ENCODE data around the gene UBE2L3. TPM values are rescaled to one million over a fixed set of nuclear protein-coding genes. Genes with fewer than 3 reads are reported as not detected.
"Not testable (repeated sequence)": the region's sequence is repeated elsewhere in the genome, so short reads cannot be mapped to it uniquely, and the experiment has no call there.

The UBE2L3 gene
- total and polyA plus RNA-seq, 4 donors, result 37.2 to 63.0 (median 44.0) TPM

DNA sequence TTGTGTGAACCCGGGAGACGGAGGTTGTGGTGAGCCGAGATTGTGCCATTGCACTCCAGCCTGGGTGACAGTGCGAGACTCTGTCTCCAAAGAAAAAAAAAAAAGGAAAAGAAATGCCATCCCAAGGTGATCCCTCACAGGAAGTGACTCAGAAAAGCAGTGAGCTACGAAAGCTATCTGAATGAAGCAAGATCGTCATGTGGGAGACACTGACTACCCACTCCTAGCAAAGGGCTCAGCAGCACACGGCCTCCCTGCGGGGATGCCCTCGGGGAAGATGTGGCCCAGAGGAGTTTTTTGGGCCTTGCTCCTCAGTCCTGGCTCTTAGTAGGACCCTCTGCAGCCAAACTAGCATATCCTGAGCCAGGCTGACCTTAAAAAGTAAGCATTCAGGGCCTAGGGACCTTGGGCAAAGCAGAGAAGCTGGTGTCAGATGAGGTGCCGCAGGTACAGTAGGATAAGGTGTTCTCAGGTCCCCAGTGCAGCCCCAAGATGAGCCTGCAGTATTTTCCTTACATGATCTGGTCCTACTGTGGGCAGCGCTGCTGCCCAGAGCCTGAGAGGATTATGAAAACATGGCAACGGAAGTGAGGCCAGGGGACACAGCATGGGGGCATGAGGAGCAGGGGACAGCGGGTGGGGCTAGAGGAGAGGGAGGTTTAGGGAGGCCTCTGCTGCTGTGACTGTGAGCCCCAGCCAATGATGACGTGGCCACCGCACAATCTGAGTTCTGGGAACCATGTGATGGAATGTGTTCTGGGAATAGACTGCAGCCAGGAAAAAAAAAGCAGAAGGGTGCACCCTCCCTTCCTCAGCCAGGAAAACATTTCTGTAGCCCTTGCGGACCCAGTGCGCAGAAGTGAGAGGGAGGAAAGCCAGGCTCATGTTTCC is 22.8 kb upstream of the UBE2L3 start:
- not testable (repeated sequence) for H3K27ac ChIP-seq (ENCODE audit: low read depth in 1 of 2, low read length in 1 of 2); H3K4me3 ChIP-seq; DNase-seq; H3K9me3 ChIP-seq (ENCODE audit: control insufficient read depth in 4 of 4, insufficient read depth in 3 of 4, low read length in 3 of 4); H3K4me1 ChIP-seq (ENCODE audit: control insufficient read depth in 5 of 5, insufficient read depth in 5 of 5, low read length in 5 of 5); H3K27me3 ChIP-seq (ENCODE audit: control insufficient read depth in 3 of 3, insufficient read depth in 3 of 3, low read length in 2 of 3); H3K36me3 ChIP-seq (ENCODE audit: control insufficient read depth in 4 of 4, insufficient read depth in 4 of 4, low read length in 4 of 4); ATAC-seq (ENCODE audit: insufficient read depth, low FRiP score); H3K9ac ChIP-seq (ENCODE audit: insufficient read depth in 1 of 2, low read length in 2 of 2)
- 97 to 100% methylated on average over 1 to 2 of the region's 17 CpGs for WGBS, 2 donors

DNA sequence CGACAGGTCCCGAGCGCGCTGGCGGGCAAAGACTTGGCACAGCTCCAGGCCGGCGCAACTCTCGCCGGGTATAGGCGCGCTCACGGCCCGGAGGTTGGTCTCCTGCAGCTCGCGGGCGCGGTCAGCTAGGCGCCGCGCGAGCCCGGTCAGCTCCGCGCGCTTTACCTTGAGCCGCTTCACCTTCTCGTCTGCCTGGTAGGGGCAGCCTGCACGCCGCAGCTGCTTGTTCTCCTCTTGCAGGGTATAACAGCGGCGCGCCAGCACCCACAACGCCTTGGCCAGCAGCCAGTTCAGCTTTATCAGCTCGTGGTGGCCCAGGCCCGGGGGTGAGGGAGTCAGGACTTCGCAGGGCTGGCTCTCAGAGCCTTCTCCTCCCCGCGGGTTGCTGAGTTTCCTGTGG is 18.0 kb upstream of the UBE2L3 start:
- ATAC-seq (ENCODE audit: insufficient read depth, low FRiP score), result peak; percentile 27
- H3K9ac ChIP-seq (ENCODE audit: insufficient read depth in 1 of 2, low read length in 2 of 2); H3K4me3 ChIP-seq; DNase-seq; H3K4me1 ChIP-seq (ENCODE audit: control insufficient read depth in 5 of 5, insufficient read depth in 5 of 5, low read length in 5 of 5); H3K36me3 ChIP-seq (ENCODE audit: control insufficient read depth in 4 of 4, insufficient read depth in 4 of 4, low read length in 4 of 4); H3K9me3 ChIP-seq (ENCODE audit: control insufficient read depth in 4 of 4, insufficient read depth in 3 of 4, low read length in 3 of 4); H3K27me3 ChIP-seq (ENCODE audit: control insufficient read depth in 3 of 3, insufficient read depth in 3 of 3, low read length in 2 of 3); H3K27ac ChIP-seq (ENCODE audit: low read depth in 1 of 2, low read length in 1 of 2): not testable (repeated sequence)
- WGBS, 2 donors, result no CpG with 5 or more reads among the region's 38 CpGs

DNA sequence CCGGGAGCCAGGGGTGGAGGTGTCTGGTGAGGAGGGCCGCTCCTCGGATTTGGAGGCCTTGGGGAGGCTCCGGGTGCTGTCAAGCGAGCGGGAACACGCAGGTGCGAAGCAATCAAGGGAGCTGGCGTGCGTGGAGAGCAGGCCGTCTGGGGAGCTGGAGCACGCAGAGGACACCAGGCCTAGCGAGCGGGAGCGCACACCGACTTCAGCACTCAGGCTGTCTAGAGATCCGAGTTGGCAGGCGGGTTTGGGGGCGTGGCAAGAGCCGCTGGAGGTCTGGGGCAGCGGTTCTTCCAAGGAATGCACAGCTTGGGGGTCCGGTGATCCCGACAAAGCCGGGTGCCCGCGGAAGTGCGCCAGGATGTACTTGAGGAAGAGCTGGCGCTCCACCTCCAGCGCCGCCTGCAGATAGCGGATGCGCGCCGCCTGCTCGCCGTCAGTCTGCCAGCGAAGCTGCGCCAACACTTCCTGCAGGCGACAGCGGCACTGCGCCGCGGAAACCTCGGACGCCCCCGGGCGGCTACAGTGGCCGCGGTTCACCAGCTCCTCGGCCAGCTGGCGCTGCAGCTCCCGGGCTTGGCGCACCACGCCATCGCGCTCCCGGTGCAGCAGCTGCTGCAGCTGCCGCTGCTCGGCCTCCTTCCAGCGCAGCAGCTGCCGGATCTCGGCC is 17.4 kb upstream of the UBE2L3 start:
- not testable (repeated sequence) for H3K9me3 ChIP-seq (ENCODE audit: control insufficient read depth in 4 of 4, insufficient read depth in 3 of 4, low read length in 3 of 4); H3K4me3 ChIP-seq; H3K4me1 ChIP-seq (ENCODE audit: control insufficient read depth in 5 of 5, insufficient read depth in 5 of 5, low read length in 5 of 5); H3K27ac ChIP-seq (ENCODE audit: low read depth in 1 of 2, low read length in 1 of 2); DNase-seq; H3K36me3 ChIP-seq (ENCODE audit: control insufficient read depth in 4 of 4, insufficient read depth in 4 of 4, low read length in 4 of 4); H3K27me3 ChIP-seq (ENCODE audit: control insufficient read depth in 3 of 3, insufficient read depth in 3 of 3, low read length in 2 of 3); H3K9ac ChIP-seq (ENCODE audit: insufficient read depth in 1 of 2, low read length in 2 of 2)
- WGBS, 2 donors, result no CpG with 5 or more reads among the region's 62 CpGs
- peak; percentile 81 for ATAC-seq (ENCODE audit: insufficient read depth, low FRiP score)

DNA sequence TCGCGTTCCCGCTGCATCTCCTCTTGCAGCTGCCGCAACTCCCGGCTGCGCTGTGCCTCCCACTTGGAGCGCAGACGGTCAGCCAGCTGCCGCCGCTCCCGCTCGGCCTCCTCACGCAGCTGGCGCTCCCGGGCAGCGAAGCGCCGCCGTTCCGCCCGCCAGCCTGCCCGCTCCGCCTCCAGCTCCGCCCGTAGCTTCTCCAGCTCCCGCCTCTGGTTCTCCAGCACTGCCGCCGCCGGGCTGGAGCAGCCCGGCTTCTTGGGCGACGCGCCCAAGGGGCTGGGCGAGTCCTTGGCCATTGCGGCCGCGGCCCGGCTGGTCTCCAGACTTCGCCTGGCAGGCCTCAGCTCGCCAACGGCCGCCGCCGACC is 16.9 kb upstream of the UBE2L3 start:
- ATAC-seq (ENCODE audit: insufficient read depth, low FRiP score), result peak; percentile 74
- H3K36me3 ChIP-seq (ENCODE audit: control insufficient read depth in 4 of 4, insufficient read depth in 4 of 4, low read length in 4 of 4); H3K4me1 ChIP-seq (ENCODE audit: control insufficient read depth in 5 of 5, insufficient read depth in 5 of 5, low read length in 5 of 5); H3K4me3 ChIP-seq; H3K9ac ChIP-seq (ENCODE audit: insufficient read depth in 1 of 2, low read length in 2 of 2); H3K27me3 ChIP-seq (ENCODE audit: control insufficient read depth in 3 of 3, insufficient read depth in 3 of 3, low read length in 2 of 3); DNase-seq; H3K27ac ChIP-seq (ENCODE audit: low read depth in 1 of 2, low read length in 1 of 2); H3K9me3 ChIP-seq (ENCODE audit: control insufficient read depth in 4 of 4, insufficient read depth in 3 of 4, low read length in 3 of 4): not testable (repeated sequence)
- WGBS, 2 donors, result no CpG with 5 or more reads among the region's 44 CpGs

DNA sequence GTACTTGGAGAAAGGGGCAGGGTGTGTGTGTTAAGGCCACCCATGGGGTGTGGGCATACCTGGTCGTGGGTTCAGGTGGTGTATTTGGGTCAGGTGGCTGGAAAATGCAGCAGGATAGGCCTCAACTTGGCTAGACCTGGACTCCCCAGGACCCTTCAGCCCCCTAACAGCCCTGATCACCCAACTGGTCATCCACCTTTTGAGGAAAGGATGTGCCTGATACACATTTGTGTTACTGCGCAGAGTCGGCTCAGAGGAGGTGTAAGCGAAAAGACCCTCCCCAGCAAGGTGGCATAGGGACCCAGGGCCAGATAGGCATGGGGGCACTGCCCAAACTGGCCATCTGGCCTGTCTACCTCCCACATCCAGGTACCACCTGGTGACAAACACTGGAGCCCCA is 16.2 kb upstream of the UBE2L3 start, which contains the start of gene RIMBP3C:
Gene RIMBP3C, minus strand, starts transcription at position 101 of the 400 bp plus-strand sequence. CDS start 485 bp downstream, outside the sequence.
- not testable (repeated sequence) for H3K27ac ChIP-seq (ENCODE audit: low read depth in 1 of 2, low read length in 1 of 2); H3K9ac ChIP-seq (ENCODE audit: insufficient read depth in 1 of 2, low read length in 2 of 2); H3K4me1 ChIP-seq (ENCODE audit: control insufficient read depth in 5 of 5, insufficient read depth in 5 of 5, low read length in 5 of 5); H3K36me3 ChIP-seq (ENCODE audit: control insufficient read depth in 4 of 4, insufficient read depth in 4 of 4, low read length in 4 of 4); H3K4me3 ChIP-seq; H3K9me3 ChIP-seq (ENCODE audit: control insufficient read depth in 4 of 4, insufficient read depth in 3 of 4, low read length in 3 of 4); DNase-seq; H3K27me3 ChIP-seq (ENCODE audit: control insufficient read depth in 3 of 3, insufficient read depth in 3 of 3, low read length in 2 of 3); ATAC-seq (ENCODE audit: insufficient read depth, low FRiP score)
- WGBS, 2 donors, result no CpG with 5 or more reads among the region's 4 CpGs

DNA sequence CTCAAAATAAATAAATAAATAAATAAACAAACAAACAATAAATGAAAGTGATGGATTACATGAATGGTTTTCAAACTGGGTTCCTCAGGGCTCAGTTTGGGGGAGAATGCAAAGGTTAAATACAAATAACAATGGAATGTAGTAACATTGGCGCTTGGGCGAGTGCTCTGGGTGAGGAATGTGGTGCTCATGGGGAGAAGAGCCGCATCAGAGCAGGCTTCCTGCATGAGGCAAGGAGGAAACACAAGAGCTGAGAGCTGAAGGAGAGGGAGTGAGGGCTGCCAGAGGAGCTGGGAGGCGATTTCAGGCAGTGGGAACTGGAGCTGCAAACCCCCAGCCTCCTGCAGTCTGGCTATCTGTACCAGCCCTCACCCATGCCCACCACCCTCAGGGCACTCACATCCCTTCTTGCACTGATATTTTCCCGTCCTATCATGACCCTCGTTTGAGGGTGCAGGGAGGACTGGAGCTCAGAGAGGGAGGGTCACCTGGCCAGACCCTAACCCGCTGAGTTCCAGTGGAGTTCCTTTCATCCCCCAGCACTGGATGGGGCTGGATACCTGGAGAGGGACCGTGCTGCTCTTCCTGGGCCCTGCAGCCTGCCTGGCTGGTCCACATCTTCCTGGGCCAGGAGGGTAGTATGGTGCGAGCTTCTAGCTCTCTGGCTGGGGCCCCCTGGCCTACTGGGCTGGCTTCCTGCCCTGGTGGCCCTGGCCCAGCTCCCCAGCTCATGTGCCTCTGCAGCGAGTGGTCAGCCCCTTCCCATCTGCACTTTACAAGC is 8.0 kb upstream of the UBE2L3 start:
- H3K4me1 ChIP-seq (ENCODE audit: control insufficient read depth in 5 of 5, insufficient read depth in 5 of 5, low read length in 5 of 5); H3K4me3 ChIP-seq; DNase-seq; H3K27ac ChIP-seq (ENCODE audit: low read depth in 1 of 2, low read length in 1 of 2); H3K27me3 ChIP-seq (ENCODE audit: control insufficient read depth in 3 of 3, insufficient read depth in 3 of 3, low read length in 2 of 3); H3K9me3 ChIP-seq (ENCODE audit: control insufficient read depth in 4 of 4, insufficient read depth in 3 of 4, low read length in 3 of 4); H3K36me3 ChIP-seq (ENCODE audit: control insufficient read depth in 4 of 4, insufficient read depth in 4 of 4, low read length in 4 of 4); H3K9ac ChIP-seq (ENCODE audit: insufficient read depth in 1 of 2, low read length in 2 of 2): not testable (repeated sequence)
- ATAC-seq (ENCODE audit: insufficient read depth, low FRiP score), result peak; percentile 14
- 49 to 67% methylated on average over 5 to 7 of the region's 10 CpGs for WGBS, 2 donors

DNA sequence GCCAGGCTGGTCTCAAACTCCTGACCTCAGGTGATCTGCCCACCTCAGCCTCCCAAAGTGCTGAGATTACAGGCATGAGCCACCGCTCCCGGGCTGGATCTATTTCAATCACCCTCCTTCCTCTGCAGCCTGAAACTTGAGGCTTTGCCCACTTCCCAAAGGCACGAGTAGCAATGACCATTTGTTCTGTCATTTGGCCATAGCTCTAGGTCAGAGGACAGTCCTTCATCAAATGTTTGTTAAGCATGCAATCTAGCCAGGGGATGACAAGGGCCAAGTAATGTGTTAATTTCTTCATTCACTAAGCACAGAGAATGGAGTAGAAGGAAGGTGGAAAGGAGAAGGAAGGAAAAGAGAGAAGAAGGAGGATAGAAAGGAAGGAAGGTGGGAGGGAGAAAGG is 6.9 kb upstream of the UBE2L3 start:
- DNase-seq; H3K4me1 ChIP-seq (ENCODE audit: control insufficient read depth in 5 of 5, insufficient read depth in 5 of 5, low read length in 5 of 5); H3K27me3 ChIP-seq (ENCODE audit: control insufficient read depth in 3 of 3, insufficient read depth in 3 of 3, low read length in 2 of 3); H3K27ac ChIP-seq (ENCODE audit: low read depth in 1 of 2, low read length in 1 of 2); H3K4me3 ChIP-seq; H3K9ac ChIP-seq (ENCODE audit: insufficient read depth in 1 of 2, low read length in 2 of 2); H3K36me3 ChIP-seq (ENCODE audit: control insufficient read depth in 4 of 4, insufficient read depth in 4 of 4, low read length in 4 of 4); H3K9me3 ChIP-seq (ENCODE audit: control insufficient read depth in 4 of 4, insufficient read depth in 3 of 4, low read length in 3 of 4); ATAC-seq (ENCODE audit: insufficient read depth, low FRiP score): not testable (repeated sequence)
- WGBS, 2 donors, result 43% methylated on average over 1 of the region's 3 CpGs; no CpG with 5 or more reads in 1 of the 2 donors

Measured in lung (tissue), 10 donors.